GM10248 (cell line): Measurements from ENCODE around the gene INPP5F.
"Not testable (repeated sequence)": the region's sequence is repeated elsewhere in the genome, so short reads cannot be mapped to it uniquely, and the experiment has no call there.

Experiments used
- CTCF ChIA-PET: fragments of 300-600 bp; sonication (Branson Sonifier 250); formaldehyde crosslinking; extraction: SDS; loops from one replicate; lab custom pipeline; 2021; ENCODE audit warnings: antibody characterized with exemption; lab: Yijun Ruan, JAX
- POLR2A ChIA-PET: fragments of 350-650 bp; sonication (Branson Sonifier 250); formaldehyde crosslinking; extraction: SDS; loops from one replicate; lab custom pipeline; 2020; ENCODE audit warnings: antibody characterized with exemption; lab: Yijun Ruan, JAX
- DNase-seq: peaks from one replicate; pipeline ENCODE4 v3.0.0; 2012; ENCODE audit errors: extremely low spot score
- CTCF ChIP-seq: IDR thresholded peaks from 2 replicates; pipeline ENCODE4 v1.5.1; 2012; ENCODE audit warnings: mild to moderate bottlenecking, low read depth; ENCODE audit errors: extremely low read depth, missing control alignments, control extremely low read depth

The INPP5F gene

GRCh38 chr10:119703903-119704508, 21.8 kb upstream of the INPP5F start:
- no peak for DNase-seq
- ChIA-PET CTCF (interaction anchor here (0.9 to 6.1 kb wide), 5 partner anchors 11 to 156 kb away, joined by 3 to 46 read pairs (median 9); partner anchors contain the start of gene INPP5F), POLR2A (interaction anchor here (0.6 to 3.4 kb wide), 4 partner anchors 21 to 169 kb away, joined by 5 to 27 read pairs (median 8); partner anchors contain the start of genes BAG3, INPP5F and MCMBP)
- no peak for TF ChIP-seq CTCF

GRCh38 chr10:119705434-119705831, 20.4 kb upstream of the INPP5F start:
- ChIA-PET POLR2A (interaction anchor here (0.7 to 3.4 kb wide), 4 partner anchors 8 to 76 kb away, joined by 4 to 27 read pairs (median 6); partner anchors contain the start of gene INPP5F), CTCF (interaction anchor here (1.8 to 6.1 kb wide), 4 partner anchors 18 to 155 kb away, joined by 4 to 46 read pairs (median 18); partner anchors contain the start of gene INPP5F)
- DNase-seq = peak; percentile 48

DNA sequence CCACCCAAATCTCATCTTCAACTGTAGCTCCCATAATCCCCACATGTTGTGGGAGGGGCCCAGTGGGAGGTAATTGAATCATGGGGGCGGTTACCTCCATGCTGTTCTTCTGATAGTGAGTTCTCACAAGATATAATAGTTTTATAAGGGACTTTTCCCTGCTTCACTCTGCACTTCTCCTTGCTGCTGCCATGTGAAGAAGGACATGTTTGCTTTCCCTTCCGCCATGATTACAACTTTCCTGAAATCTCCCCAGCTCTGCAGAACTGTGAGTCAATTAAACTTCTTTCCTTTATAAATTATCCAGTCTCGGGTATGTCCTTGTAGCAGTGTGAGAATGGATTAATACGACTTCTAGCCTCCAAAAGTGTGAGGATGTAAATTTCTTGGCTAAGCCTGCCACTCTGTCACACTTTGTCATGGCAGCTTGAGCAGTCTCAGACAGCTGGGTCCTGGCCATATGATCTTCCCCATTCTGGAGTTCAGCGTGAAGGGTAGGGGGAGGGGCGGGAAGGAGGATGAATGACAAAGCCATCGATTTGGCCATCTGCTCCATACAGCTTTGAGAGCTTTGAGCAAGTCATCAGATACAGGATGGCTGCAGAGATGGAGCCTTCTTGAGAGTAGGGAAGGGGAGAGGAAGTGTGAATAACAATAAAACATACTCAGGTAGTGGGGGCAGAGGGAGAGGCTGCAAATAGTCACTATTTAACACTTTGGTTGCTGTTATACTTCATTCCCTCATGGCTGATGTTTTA, 19.1 kb upstream of the INPP5F start:
- ChIA-PET POLR2A (interaction anchor here (2.8 to 3.4 kb wide), 2 partner anchors 19 kb away, joined by 11 to 27 read pairs; partner anchors contain the start of gene INPP5F), CTCF (interaction anchor here (1.5 to 6.1 kb wide), 4 partner anchors 19 to 44 kb away, joined by 3 to 46 read pairs (median 16); partner anchors contain the start of gene INPP5F)
- DNase-seq = no peak
- no peak for TF ChIP-seq CTCF

More at GRCh38 chr10:119705434-119705831, 20.4 kb upstream of the INPP5F start:
- no peak for TF ChIP-seq CTCF

- ChIA-PET CTCF (interaction anchor here (1.5 to 6.1 kb wide), 3 partner anchors 19 to 42 kb away, joined by 3 to 46 read pairs (median 9); partner anchors contain the start of gene INPP5F), POLR2A (interaction anchor here (1.3 to 2.8 kb wide), 2 partner anchors 14 to 18 kb away, joined by 8 to 11 read pairs; partner anchors contain the start of gene INPP5F)
- DNase-seq = not testable (repeated sequence)
Observed at GRCh38 chr10:119707331-119707730, 18.5 kb upstream of the INPP5F start.

DNA sequence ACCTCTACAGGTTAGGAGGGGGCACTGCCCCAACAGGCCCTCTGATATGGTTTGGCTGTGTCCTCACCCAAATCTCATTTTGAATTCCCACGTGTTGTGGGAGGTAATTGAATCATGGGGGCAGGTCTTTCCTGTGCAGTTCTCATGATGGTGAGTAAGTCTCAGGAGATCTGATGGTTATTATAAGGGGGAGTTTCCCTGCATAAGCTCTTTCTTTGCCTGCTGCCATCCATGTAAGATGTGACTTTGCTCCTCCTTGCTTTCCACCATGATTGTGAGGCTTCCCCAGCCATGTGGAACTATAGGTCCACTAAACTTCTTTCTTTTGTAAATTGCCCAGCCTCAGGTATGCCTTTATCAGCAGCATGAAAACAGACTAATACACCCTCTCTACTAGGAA, 14.9 kb upstream of the INPP5F start:
- CTCF ChIA-PET, DNase-seq, POLR2A ChIA-PET: not testable (repeated sequence)

- no peak for TF ChIP-seq CTCF
- no peak for DNase-seq
- ChIA-PET CTCF (interaction anchor here (1.3 to 4.4 kb wide), 4 partner anchors 12 to 146 kb away, joined by 4 to 31 read pairs (median 14); partner anchors contain the start of gene INPP5F), POLR2A (interaction anchor here (0.8 to 1.4 kb wide), 2 partner anchors 9 to 12 kb away, joined by 3 to 7 read pairs; partner anchors contain the start of gene INPP5F)
Observed at GRCh38 chr10:119713744-119714483, 11.9 kb upstream of the INPP5F start.

GRCh38 chr10:119714484-119714816, 11.4 kb upstream of the INPP5F start:
- ChIA-PET CTCF (interaction anchor here (1.3 to 4.4 kb wide), 4 partner anchors 11 to 145 kb away, joined by 4 to 31 read pairs (median 14); partner anchors contain the start of gene INPP5F), POLR2A (interaction anchor here (1.4 kb wide), 1 partner anchor 11 kb away, joined by 3 read pairs; the partner anchor contains the start of gene INPP5F)
- TF ChIP-seq CTCF = no peak
- no peak for DNase-seq
